ENCODE data around the gene FGL2.

DNA sequence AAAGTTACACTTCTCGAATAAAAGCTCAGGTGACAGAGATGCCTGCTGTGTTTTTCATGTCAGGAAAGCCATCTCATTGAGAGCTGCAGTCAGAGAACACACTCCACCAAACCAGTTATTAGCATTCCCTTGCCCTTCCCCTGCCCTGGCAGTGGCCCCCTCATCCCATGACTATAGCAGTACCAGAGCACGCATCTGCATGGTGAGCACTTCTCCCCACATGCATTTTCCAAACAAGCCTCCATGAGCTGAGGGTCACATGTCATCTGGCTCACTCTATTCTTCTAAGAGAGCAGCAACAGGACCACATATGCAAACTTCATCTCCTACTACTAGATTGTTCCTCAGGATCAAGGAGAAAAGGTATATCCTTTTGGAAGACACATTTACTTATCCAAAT, 42.4 kb upstream of the FGL2 start:
- TF ChIP-seq CTCF (IDR thresholded peaks at IDR 0.05) (no peak), ZFX (IDR thresholded peaks at IDR 0.05; ENCODE audit: borderline replicate concordance) (no peak)

Measured in 22Rv1 (cell line).